OCI-LY7 (cell line): ENCODE data around the gene BRI3BP. TPM values are rescaled to one million over a fixed set of nuclear protein-coding genes. Genes with fewer than 3 reads are reported as not detected.

Experiments used
- BruUV-seq: library from RNA; stranded (reverse); fragments of 400-500 nt; replicated peaks from 2 replicates; lab custom pipeline; 2021; lab: Mats Ljungman, UMichigan
- CTCF ChIA-PET: fragments of 300-600 bp; sonication (Branson Sonifier 250); formaldehyde crosslinking; loops from one replicate; lab custom pipeline; 2022; ENCODE audit warnings: antibody characterized with exemption; ENCODE audit not compliant: unreplicated experiment; lab: Charles Lee
- POLR2A ChIA-PET: fragments of 300-600 bp; sonication (Branson Sonifier 250); formaldehyde crosslinking; loops from one replicate; lab custom pipeline; 2022; ENCODE audit warnings: antibody characterized with exemption; lab: Charles Lee
- DNase-seq: peaks from one replicate; pipeline ENCODE4 v3.0.0-alpha.2; 2015; ENCODE audit warnings: low spot score
- H2AFZ ChIP-seq: fragments of 200-600 bp; sonication (generic), shearing (Covaris generic); 2 replicates; pipeline ENCODE4 v1.6.1; 2014; ENCODE audit warnings: mild to moderate bottlenecking, antibody characterized with exemption, low read length, moderate library complexity
- H3K27ac ChIP-seq: fragments of 200-600 bp; sonication (generic); 2 replicates; pipeline ENCODE4 v1.5.1; 2014; ENCODE audit warnings: mixed run types, low read depth, mild to moderate bottlenecking, moderate library complexity, low read length, inconsistent platforms; ENCODE audit not compliant: poor library complexity, severe bottlenecking
- H3K36me3 ChIP-seq: fragments of 200-600 bp; sonication (generic); 2 replicates; pipeline ENCODE4 v1.6.1; 2014; ENCODE audit warnings: mild to moderate bottlenecking, antibody characterized with exemption, low read length, moderate library complexity, mixed read lengths; ENCODE audit not compliant: insufficient read depth
- H3K4me1 ChIP-seq: fragments of 200-600 bp; sonication (generic); 2 replicates; pipeline ENCODE4 v1.5.1; 2014; ENCODE audit warnings: mild to moderate bottlenecking, low read length; ENCODE audit not compliant: insufficient read depth, poor library complexity, severe bottlenecking
- H3K4me2 ChIP-seq: fragments of 200-600 bp; sonication (generic); 2 replicates; pipeline ENCODE4 v1.6.1; 2014; ENCODE audit warnings: mild to moderate bottlenecking, low read length
- H3K4me3 ChIP-seq: fragments of 200-600 bp; sonication (generic); 2 replicates; pipeline ENCODE4 v1.5.1; 2014; ENCODE audit warnings: mild to moderate bottlenecking, low read depth, low read length; ENCODE audit not compliant: poor library complexity, severe bottlenecking
- H3K79me2 ChIP-seq: fragments of 200-600 bp; sonication (generic); 2 replicates; pipeline ENCODE4 v1.6.1; 2016; ENCODE audit warnings: low read depth, mild to moderate bottlenecking, low read length, moderate library complexity, mixed read lengths; ENCODE audit not compliant: insufficient read depth
- H3K9me2 ChIP-seq: fragments of 200-600 bp; sonication (generic); 2 replicates; pipeline ENCODE4 v1.6.1; 2016; ENCODE audit warnings: mild to moderate bottlenecking, low read length, mixed read lengths; ENCODE audit not compliant: insufficient read depth
- H3K9me3 ChIP-seq: fragments of 200-600 bp; sonication (generic); 2 replicates; pipeline ENCODE4 v1.6.1; 2014; ENCODE audit warnings: mild to moderate bottlenecking, mixed run types, low read length, mixed read lengths
- H4K20me1 ChIP-seq: fragments of 200-600 bp; sonication (generic); 2 replicates; pipeline ENCODE4 v1.6.1; 2014; ENCODE audit warnings: mild to moderate bottlenecking, antibody characterized with exemption, low read length, moderate library complexity, mixed read lengths; ENCODE audit not compliant: insufficient read depth
- CTCF ChIP-seq: fragments of 200-600 bp; sonication (generic); conservative IDR thresholded peaks from 2 replicates; pipeline ENCODE4 v1.5.1; 2014; ENCODE audit warnings: mild to moderate bottlenecking, antibody characterized with exemption, low read length, moderate library complexity, mixed read lengths
- EZH2phosphoT487 ChIP-seq: fragments of 200-600 bp; sonication (generic); IDR thresholded peaks from 2 replicates; pipeline ENCODE4 v1.6.1; 2018; ENCODE audit warnings: low read depth, borderline replicate concordance, mild to moderate bottlenecking, mixed run types, antibody characterized with exemption, low read length, moderate library complexity, mixed read lengths
- intact Hi-C: fragments of 100-400 bp; cut with micrococcal nuclease; formaldehyde crosslinking; loops from one replicate; pipeline ENCODE4 v1.10.0; 2022; ENCODE audit not compliant: unreplicated experiment
- total RNA-seq, 2 experiments: library from RNA; depleted of rRNA in 1 of 2; stranded (reverse); fragments of >200 nt in 1 of 2; shearing (Covaris generic) in 1 of 2; gene quantifications; 2 replicates each; pipeline ENCODE4 v1.2.3, GENCODE V29; 2014 to 2022

Gene BRI3BP
- total RNA-seq, 2 experiments from 2014 or later = 73.4 to 118 TPM

- intact Hi-C loops = no loop called here
- no TSS peak for BruUV-seq
- TF ChIP-seq EZH2phosphoT487 = no peak
- TF ChIP-seq CTCF = no peak
- peak overlapping the region; percentile 2 for H3K27ac ChIP-seq
- CTCF ChIA-PET = interaction anchor here (1.4 kb wide), 1 partner anchor 13 kb away, joined by 5 read pairs; no protein-coding TSS in a partner anchor
- no peak overlapping the region for H3K4me3 ChIP-seq
- H3K79me2 ChIP-seq = peaks cover 51% of the 10 kb centered on the region
- no peaks in the 10 kb centered on the region for H3K9me2 ChIP-seq
- no peaks in the 10 kb centered on the region for H3K9me3 ChIP-seq
- H3K4me2 ChIP-seq = no peak overlapping the region
- peaks cover 92% of the 10 kb centered on the region for H3K36me3 ChIP-seq
- peaks cover 10% of the 10 kb centered on the region for H3K4me1 ChIP-seq
- no peak for DNase-seq
- peaks cover 12% of the 10 kb centered on the region; the same call in 1 of the 2 replicates for H4K20me1 ChIP-seq
- POLR2A ChIA-PET = interaction anchor here (1.0 to 1.5 kb wide), 3 partner anchors 8 to 20 kb away, joined by 3 to 8 read pairs (median 3); no protein-coding TSS in a partner anchor
- no peak overlapping the region for H2AFZ ChIP-seq
These were observed 20.5 kb downstream of the BRI3BP start for GRCh38 chr12:125013816-125014442.

GRCh38 chr12:125014526-125014925 lies 21.1 kb downstream of the BRI3BP start:
- Histone ChIP-seq H3K4me1 (peaks cover 10% of the 10 kb centered on the region), H3K27ac (no peak overlapping the region), H4K20me1 (peaks cover 12% of the 10 kb centered on the region; the same call in 1 of the 2 replicates), H2AFZ (no peak overlapping the region), H3K9me3 (no peaks in the 10 kb centered on the region), H3K9me2 (no peaks in the 10 kb centered on the region), H3K36me3 (peaks cover 95% of the 10 kb centered on the region), H3K79me2 (peaks cover 49% of the 10 kb centered on the region), H3K4me3 (no peak overlapping the region), H3K4me2 (no peak overlapping the region)
- no peak for TF ChIP-seq CTCF
- TF ChIP-seq EZH2phosphoT487 = no peak
- DNase-seq = no peak
- no TSS peak for BruUV-seq
- ChIA-PET CTCF (interaction anchor here (1.4 kb wide), 1 partner anchor 13 kb away, joined by 5 read pairs; no protein-coding TSS in a partner anchor), POLR2A (interaction anchor here (1.0 to 1.5 kb wide), 3 partner anchors 9 to 20 kb away, joined by 3 to 8 read pairs (median 3); no protein-coding TSS in a partner anchor)
- intact Hi-C loops = no loop called here
